Gastrocnemius medialis (tissue), 4 donors: ENCODE data around the gene SAP130. TPM values are rescaled to one million over a fixed set of nuclear protein-coding genes. Genes with fewer than 3 reads are reported as not detected.
A peak's percentile ranks its signal among the peaks of the same experiment; 100 is the strongest.

Experiments used
- ATAC-seq, 2 donors: fragments of 150-250 bp; one replicate each; pipeline ENCODE4 v1.9.1; 2016
- DNase-seq, 2 donors: peaks; one replicate each; pipeline ENCODE4 v3.0.0-alpha.2; 2019
- H3K27ac ChIP-seq, 4 donors: fragments of 200-600 bp; sonication (generic); 1 replicate in 1 of 4; 2 replicates in 3 of 4; pipeline ENCODE4 v1.5.1; 2016 to 2018; ENCODE audit warnings: mild to moderate bottlenecking in 2 of 4, moderate library complexity in 1 of 4
- H3K27me3 ChIP-seq, 3 donors: fragments of 200-600 bp; sonication (generic) in 2 of 3; 1 replicate in 1 of 3; 2 replicates in 2 of 3; pipeline versions ENCODE4 v1.5.1 to v1.6.0; 2016 to 2019; ENCODE audit warnings: mild to moderate bottlenecking in 1 of 3, moderate library complexity in 1 of 3
- H3K36me3 ChIP-seq, 2 donors: fragments of 200-600 bp; sonication (generic) in 1 of 2; one replicate each; pipeline ENCODE4 v1.5.1; 2017 to 2018
- H3K4me1 ChIP-seq, 2 donors: fragments of 200-600 bp; sonication (generic) in 1 of 2; one replicate each; pipeline ENCODE4 v1.5.1; 2016 to 2017; ENCODE audit warnings: mild to moderate bottlenecking in 2 of 2
- H3K4me3 ChIP-seq, 4 donors: fragments of 200-600 bp; sonication (generic) in 3 of 4; 1 replicate in 1 of 4; 2 replicates in 3 of 4; pipeline ENCODE4 v1.5.1; 2016 to 2019; ENCODE audit warnings: mild to moderate bottlenecking in 2 of 4
- H3K9me3 ChIP-seq, 3 donors: fragments of 200-600 bp; sonication (generic) in 2 of 3; 1 replicate in 1 of 3; 2 replicates in 2 of 3; pipeline ENCODE4 v1.5.1; 2016 to 2019
- CTCF ChIP-seq, 5 experiments: fragments of 450-650 bp in 3 of 5; fragments of 200-600 bp in 2 of 5; sonication (generic) in 2 of 5; IDR thresholded peaks in 4 of 5; conservative IDR thresholded peaks in 1 of 5; 1 replicate in 4 of 5; 2 replicates in 1 of 5; pipeline ENCODE4 v1.5.1; 2016 to 2019; ENCODE audit warnings: antibody characterized with exemption in 5 of 5, mild to moderate bottlenecking in 3 of 5, moderate library complexity in 3 of 5
- POLR2A ChIP-seq, 2 donors: fragments of 450-650 bp; IDR thresholded peaks; one replicate each; pipeline ENCODE4 v1.6.1; 2017; ENCODE audit warnings: antibody characterized with exemption in 2 of 2, mild to moderate bottlenecking in 2 of 2, moderate library complexity in 2 of 2
- in situ Hi-C, 4 donors: fragments of 200-750 bp; cut with MboI; loops; one replicate each; pipeline versions ENCODE4 v1.15.0 to v1.8.0; 2017; ENCODE audit warnings: low sequenced_read_pairs in 4 of 4
- intact Hi-C: fragments of 100-400 bp; cut with DNase I; formaldehyde crosslinking; loops from one replicate; pipeline ENCODE4 v1.15.1; 2023; ENCODE audit warnings: low total_unique reads
- total RNA-seq, 4 donors: library from RNA; depleted of rRNA; stranded (reverse); fragments of >200 nt; gene quantifications; one replicate each; pipeline versions ENCODE4 v1.1.0 to v1.2.3, GENCODE V29; 2016

SAP130 gene
- total RNA-seq, 4 donors from 2014 or later, result 10.1 to 16.2 (median 11.5) TPM

GRCh38 chr2:128036748-128037607, 9.1 kb upstream of the SAP130 start:
- no peak overlapping the region for H3K4me3 ChIP-seq
- no peaks in the 10 kb centered on the region for H3K4me1 ChIP-seq
- H3K9me3 ChIP-seq, result peaks cover 0 to 6% (median 0%) of the 10 kb centered on the region in 3 donors
- no peak overlapping the region for H3K27ac ChIP-seq
- no peak for TF ChIP-seq CTCF (IDR thresholded peaks at IDR 0.05 in 4 of 5, conservative IDR thresholded peaks at IDR 0.05 in 1 of 5)
- TF ChIP-seq POLR2A (IDR thresholded peaks at IDR 0.05), result no peak
- DNase-seq (no peak), ATAC-seq (no peak)
- H3K27me3 ChIP-seq, result no peaks in the 10 kb centered on the region
- in situ Hi-C loops, result loop anchor here in 1 of 4 donors (10.0 kb wide), 1 partner anchor 48 kb away; no protein-coding TSS in a partner anchor
- intact Hi-C loops, result no loop called here
- no peaks in the 10 kb centered on the region for H3K36me3 ChIP-seq

- in situ Hi-C loops, result loop anchor here in 2 of 4 donors (5.0 to 10.0 kb wide), 2 partner anchors 53 to 60 kb away; partner anchors contain the start of gene UGGT1 (in 1 of the 2)
- intact Hi-C loops, result no loop called here
- TF ChIP-seq POLR2A (IDR thresholded peaks at IDR 0.05) (no peak), CTCF (IDR thresholded peaks at IDR 0.05 in 4 of 5, conservative IDR thresholded peaks at IDR 0.05 in 1 of 5) (no peak)
Observed at GRCh38 chr2:128032092-128032491, 4.2 kb upstream of the SAP130 start.

GRCh38 chr2:128028668-128029054, 802 bp upstream of the SAP130 start:
- no peak for DNase-seq
- no peak for ATAC-seq
- Histone ChIP-seq H3K36me3 (no peaks in the 10 kb centered on the region), H3K27ac (peak overlapping the region; percentile 86 to 99 (median 98)), H3K4me1 (peaks cover 12 to 14% of the 10 kb centered on the region in 2 donors), H3K4me3 (peak overlapping the region; percentile 77 to 98 (median 88)), H3K27me3 (no peaks in the 10 kb centered on the region), H3K9me3 (no peaks in the 10 kb centered on the region)
- no peak for TF ChIP-seq POLR2A (IDR thresholded peaks at IDR 0.05)
- TF ChIP-seq CTCF (IDR thresholded peaks at IDR 0.05 in 4 of 5, conservative IDR thresholded peaks at IDR 0.05 in 1 of 5), result no peak
- intact Hi-C loops (loop anchor here (2.0 to 5.0 kb wide), 6 partner anchors 60 to 921 kb away; partner anchors contain the start of genes BIN1, POLR2D, SFT2D3 and WDR33), in situ Hi-C loops (loop anchor here in 2 of 4 donors (10.0 kb wide), 1 partner anchor 144 kb away; the partner anchor contains the start of gene AMMECR1L (in 2 of the 2))

More at GRCh38 chr2:128032092-128032491, 4.2 kb upstream of the SAP130 start:
- ATAC-seq (no peak), DNase-seq (no peak)
- H3K27ac ChIP-seq, result no peak overlapping the region
- H3K4me3 ChIP-seq, result no peak overlapping the region
- H3K36me3 ChIP-seq, result no peaks in the 10 kb centered on the region
- H3K9me3 ChIP-seq, result no peaks in the 10 kb centered on the region
- no peaks in the 10 kb centered on the region for H3K27me3 ChIP-seq
- peaks cover 0 to 5% of the 10 kb centered on the region in 2 donors for H3K4me1 ChIP-seq

- ATAC-seq (peak; percentile 80 to 86), DNase-seq (peak; percentile 99 to 100)
- no peaks in the 10 kb centered on the region for H3K36me3 ChIP-seq
- H3K27ac ChIP-seq, result peak overlapping the region; percentile 86 to 99 (median 98)
- H3K4me3 ChIP-seq, result peak overlapping the region; percentile 77 to 98 (median 88)
- in situ Hi-C loops (loop anchor here in 2 of 4 donors (10.0 kb wide), 1 partner anchor 143 kb away; the partner anchor contains the start of gene AMMECR1L (in 2 of the 2)), intact Hi-C loops (loop anchor here (2.0 to 5.0 kb wide), 6 partner anchors 65 to 920 kb away; partner anchors contain the start of genes BIN1, SFT2D3 and WDR33)
- H3K27me3 ChIP-seq, result no peaks in the 10 kb centered on the region
- TF ChIP-seq POLR2A (IDR thresholded peaks at IDR 0.05), result no peak
- no peak for TF ChIP-seq CTCF (IDR thresholded peaks at IDR 0.05 in 4 of 5, conservative IDR thresholded peaks at IDR 0.05 in 1 of 5)
- peaks cover 12 to 14% of the 10 kb centered on the region in 2 donors for H3K4me1 ChIP-seq
- no peaks in the 10 kb centered on the region for H3K9me3 ChIP-seq
Observed at GRCh38 chr2:128027278-128027800, 520 bp downstream of the SAP130 start.
